SK-MEL-5 (cell line): ENCODE data around the gene HHEX. TPM values are rescaled to one million over a fixed set of nuclear protein-coding genes. Genes with fewer than 3 reads are reported as not detected.

ENCODE experiments used
- DNase-seq: peaks from one replicate; pipeline ENCODE4 v3.0.0-alpha.2; 2016; ENCODE audit warnings: low read depth, low spot score
- in situ Hi-C: cut with HindIII; loops from 2 replicates; pipeline ENCODE4 v1.10.0; 2016; ENCODE audit warnings: low sequenced_read_pairs, high pct_unique_total_duplicates, low pct_unique_long_range_greater_than_20kb
- total RNA-seq: library from RNA; depleted of rRNA; stranded (reverse); fragments of >200 nt; shearing (Covaris generic); gene quantifications from 2 replicates; pipeline ENCODE4 v1.2.3, GENCODE V29; 2014

Gene HHEX
- total RNA-seq, 1 experiment from 2014 or later, result 0.48 TPM

DNA sequence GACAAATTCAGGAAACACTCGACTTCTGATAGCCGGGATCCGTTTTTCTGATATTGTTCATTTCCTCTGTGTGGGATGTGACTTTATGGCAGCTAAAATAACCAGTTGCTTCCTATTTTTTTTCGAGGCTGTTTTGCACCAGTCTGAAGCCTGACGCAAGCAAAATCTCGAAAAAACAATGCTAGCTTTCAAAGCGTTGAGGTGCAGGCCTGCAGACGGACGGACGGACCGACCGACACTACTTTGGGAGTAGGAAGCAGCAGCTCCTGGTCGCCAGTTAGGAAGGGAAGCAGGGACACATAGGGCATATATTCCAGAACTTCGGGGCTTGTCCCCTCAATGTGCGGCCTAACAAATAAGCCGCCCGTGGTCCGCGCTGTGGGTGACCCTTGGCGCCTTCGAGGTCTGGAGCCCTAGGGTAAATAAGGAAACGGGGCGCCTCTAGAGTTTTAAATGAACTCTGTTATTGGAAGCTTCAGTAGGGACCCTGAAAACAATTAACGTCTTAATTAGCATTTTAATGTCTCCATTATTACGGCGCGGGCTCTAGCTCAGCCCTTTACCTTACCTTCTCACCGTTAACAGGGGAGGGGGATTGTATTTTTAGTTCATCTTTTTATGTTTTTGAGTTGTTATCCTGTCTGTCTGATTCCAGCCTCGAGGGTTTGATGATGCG lies 1.3 kb downstream of the HHEX start:
- in situ Hi-C loops, result no loop called here
- DNase-seq, result no peak

DNA sequence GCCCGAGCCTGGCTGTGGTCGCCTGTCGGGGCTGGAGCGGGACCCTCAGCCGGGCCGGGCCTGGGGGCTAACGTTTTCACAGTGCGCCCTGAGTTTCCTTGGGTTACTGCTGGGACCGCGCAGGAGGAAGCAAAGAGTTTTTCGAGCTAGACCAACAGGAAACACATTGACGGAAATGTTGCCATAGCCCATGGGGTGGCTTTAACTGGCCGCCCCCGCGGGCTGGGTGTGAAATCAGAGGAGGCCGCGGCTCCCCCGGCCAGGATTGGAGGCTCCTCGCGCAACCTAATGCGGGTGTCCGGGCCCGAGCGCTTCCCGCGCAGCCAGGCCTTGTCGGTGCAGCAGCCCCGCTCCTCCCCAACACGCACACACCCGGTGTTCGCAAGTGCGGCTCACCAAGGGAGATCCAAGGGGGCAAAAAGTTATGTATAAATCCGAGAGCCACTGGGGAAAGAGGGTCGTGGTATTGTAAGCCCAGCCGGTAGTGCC lies 1.9 kb downstream of the HHEX start:
- no peak for DNase-seq
- in situ Hi-C loops, result no loop called here

DNA sequence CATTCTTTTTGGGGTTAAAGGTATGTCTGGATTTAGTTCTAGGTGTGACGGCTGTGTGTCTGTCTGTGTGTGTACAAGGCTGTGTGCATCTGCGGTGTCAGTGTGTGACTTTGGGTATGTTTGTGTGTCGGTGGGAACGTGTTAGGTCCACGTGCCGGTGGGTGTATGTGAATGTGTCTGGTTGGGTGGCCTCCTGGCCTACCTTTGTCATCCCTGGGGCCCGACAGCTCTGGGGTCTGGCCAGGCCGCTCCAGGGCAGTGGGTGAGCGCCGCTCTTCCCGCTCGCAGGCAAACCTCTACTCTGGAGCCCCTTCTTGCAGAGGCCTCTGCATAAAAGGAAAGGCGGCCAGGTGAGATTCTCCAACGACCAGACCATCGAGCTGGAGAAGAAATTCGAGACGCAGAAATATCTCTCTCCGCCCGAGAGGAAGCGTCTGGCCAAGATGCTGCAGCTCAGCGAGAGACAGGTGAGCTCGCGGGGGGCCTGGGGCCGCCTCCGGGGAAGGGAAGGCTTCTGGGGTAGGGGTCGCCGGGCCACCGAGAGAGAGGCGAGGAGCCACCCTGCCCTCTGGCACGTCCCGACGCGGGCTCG lies 2.4 kb downstream of the HHEX start:
- in situ Hi-C loops, result no loop called here
- DNase-seq, result no peak

DNA sequence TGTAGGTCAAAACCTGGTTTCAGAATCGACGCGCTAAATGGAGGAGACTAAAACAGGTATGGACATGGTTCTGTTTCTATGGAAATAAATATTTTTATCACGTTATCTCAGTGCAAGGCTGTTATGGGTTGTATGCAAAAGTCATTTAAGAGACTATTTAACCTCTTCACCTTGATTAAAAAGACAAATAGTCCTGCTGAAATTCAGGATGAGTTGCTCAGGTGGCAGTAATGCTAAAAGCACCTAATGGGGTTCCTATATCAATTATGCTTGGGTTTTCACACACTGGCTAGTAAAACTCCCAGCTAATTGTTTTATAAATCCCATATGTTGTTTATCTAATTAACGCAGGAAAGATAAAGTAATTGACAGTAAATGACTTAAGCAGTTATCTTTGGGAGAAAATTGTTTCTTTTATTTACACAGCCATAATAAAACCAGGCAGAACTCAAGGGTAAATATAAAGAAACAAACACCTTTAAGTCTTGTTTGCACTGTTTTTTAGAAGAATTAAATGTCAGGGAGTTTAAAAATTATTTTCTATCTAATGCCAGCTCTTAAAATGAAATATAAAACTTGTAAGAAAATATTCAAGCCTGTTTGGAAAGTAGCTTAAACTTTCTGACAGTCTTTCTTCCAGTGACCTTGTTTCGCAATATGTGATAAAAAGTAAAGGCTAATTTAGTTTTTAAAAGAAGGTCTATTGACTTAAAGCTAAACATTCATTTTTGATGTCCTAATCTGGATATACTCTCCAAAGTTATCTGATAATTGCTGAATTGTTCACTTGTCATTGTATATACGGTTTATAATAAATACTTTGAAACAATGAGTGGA lies 3.2 kb downstream of the HHEX start:
- in situ Hi-C loops, result no loop called here
- DNase-seq, result no peak

DNA sequence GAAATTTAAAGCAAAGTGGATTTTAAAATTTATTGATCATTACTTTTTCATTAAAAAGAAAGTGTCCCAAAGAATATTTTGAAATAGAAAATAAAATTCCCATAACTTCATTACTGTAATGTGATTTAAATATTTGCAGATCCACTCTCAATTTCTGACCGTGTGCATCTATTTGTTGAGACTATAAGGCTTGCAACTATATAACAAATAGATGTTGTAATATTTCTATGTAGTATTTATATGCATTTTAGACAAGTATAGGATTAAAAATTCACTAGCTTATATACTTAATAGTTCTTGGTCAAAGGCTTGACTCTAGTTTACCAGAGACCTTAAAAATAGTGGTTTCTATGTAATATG lies 3.8 kb downstream of the HHEX start:
- DNase-seq, result no peak
- in situ Hi-C loops, result no loop called here

DNA sequence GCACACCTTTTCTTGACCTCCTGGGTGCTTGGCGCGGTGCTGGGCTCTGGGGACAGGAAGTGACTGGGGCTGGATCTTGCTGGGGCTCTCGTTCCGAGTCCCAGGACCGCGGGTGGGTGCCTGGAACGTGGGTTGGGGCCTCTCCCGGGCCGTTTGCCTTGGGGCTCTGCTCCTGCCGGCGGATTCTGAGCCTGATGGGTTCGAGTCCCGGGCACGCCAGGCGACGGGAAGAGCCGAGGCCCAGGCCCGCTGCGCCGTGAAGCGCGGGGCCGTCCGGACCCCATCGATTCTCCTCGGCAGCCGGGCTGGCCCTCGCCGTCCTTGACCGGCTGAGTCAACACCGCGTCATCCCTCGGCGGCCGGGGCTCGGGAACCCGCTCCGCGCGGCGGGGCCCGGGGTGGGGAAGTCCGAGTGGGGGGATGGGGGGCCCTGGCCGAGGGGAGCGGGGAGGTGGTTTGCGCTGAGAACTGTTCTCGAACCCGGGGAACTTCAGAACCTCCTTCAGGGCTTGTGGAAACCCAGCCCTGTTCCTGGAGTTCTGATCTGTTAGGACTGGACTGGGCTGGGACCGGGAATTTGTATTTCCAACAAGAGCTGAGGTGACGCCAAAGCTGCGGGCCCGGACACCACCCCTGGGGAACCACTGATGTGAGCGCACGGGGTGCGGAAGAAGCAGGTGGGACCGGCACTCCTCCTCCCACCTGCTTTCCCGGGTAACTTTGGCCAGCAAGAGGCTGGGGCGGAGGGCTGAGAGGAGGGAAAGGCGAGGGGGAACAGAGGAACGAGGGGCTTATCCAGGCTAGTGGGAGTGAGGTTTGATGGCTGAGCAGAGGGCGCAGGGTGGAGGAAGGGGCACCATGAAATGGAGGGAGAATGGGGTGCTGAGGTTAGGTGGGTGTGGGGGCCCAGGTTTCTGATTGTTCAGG lies 6.2 kb downstream of the HHEX start:
- in situ Hi-C loops, result no loop called here
- DNase-seq, result no peak

DNA sequence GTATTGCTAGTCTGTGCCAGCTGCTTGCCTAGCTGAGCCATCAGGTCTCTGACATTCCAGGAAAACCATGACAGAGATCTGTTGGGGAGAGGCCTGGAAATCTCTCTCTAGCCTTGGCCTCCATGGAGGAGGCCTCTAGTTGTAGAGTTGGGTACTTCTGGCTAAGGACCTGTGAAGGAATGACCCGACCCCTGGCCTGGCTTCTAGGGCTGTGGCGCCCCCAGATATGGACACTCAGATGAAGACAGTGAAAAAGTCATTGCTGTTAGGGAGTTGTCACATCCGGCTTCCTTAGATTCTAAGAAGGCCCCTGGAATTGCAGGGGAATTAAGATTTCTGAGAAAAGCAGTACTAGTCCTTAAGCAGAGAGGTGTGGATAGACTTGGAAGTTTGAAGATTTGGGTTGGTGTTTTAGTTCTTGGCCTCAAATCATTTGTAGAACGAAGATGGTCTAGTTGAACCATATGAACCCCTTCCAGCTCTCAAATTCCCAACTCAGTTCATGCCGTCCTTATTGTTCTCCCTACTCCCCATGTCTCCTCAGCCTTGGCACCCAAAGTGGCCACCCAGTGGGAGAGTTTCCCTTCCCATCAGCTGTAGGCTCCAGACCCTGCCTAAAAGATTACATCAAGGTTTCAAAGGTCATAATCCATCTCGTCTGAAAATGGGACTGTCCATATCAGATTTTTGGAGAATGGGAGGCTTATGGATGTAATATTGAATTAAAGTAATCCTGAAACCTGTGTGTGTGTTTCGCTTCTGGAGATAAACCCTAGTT lies 7.0 kb downstream of the HHEX start:
- in situ Hi-C loops, result no loop called here
- DNase-seq, result no peak

DNA sequence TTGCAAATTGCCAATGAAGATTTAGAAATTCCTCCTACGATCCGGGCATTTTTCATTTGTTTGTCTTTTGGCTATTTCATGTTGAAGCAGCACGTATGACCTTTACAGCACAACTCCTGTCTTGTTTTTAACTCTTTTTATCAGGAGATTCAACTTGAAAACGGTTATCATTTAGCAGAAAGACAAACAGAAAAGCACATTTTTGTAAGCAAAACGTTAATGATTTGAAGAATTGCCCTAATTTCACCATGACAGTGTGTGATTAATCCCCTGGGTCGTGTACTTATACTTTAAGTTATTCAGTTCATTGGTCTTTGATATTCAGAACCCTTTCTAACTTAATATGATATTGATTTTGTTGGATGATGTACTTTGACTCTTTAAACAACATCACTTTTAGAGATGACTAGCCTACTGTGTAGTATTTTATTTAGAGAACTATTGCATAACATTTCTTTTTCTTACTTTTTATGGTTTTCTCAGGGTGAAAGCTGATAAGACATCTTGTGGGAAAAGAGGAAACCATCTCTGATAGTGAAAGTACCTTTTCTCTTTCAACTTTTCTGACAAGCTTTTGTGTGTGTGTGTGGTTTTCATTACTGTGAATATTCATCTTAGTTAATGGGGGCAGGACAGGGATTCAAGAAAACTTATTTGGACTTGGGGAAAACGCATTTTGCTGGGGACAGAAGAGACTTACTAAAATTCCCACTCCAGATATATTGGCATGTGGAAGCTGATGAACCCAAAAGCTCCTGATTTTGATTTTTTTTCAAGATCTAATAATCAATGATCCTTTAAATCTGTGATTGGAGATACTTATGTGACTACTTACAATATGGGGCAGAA lies 8.1 kb downstream of the HHEX start:
- no peak for DNase-seq
- in situ Hi-C loops, result no loop called here

DNA sequence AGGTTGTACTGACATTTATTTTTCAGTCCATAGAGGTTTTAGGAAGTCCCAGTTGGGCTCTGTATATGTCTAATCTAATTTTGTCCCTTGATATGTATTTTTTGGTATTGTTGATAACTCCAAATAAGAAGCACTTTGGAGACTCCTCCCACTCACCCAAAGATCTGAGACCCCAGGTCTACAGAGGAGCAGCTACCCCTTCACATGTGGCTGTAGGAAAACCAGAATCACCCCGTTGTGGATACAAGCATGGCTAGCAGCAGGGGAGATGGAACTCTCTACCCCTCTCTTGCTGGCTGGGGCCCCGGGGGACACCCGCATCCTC lies 9.4 kb downstream of the HHEX start:
- in situ Hi-C loops, result no loop called here
- DNase-seq, result no peak

DNA sequence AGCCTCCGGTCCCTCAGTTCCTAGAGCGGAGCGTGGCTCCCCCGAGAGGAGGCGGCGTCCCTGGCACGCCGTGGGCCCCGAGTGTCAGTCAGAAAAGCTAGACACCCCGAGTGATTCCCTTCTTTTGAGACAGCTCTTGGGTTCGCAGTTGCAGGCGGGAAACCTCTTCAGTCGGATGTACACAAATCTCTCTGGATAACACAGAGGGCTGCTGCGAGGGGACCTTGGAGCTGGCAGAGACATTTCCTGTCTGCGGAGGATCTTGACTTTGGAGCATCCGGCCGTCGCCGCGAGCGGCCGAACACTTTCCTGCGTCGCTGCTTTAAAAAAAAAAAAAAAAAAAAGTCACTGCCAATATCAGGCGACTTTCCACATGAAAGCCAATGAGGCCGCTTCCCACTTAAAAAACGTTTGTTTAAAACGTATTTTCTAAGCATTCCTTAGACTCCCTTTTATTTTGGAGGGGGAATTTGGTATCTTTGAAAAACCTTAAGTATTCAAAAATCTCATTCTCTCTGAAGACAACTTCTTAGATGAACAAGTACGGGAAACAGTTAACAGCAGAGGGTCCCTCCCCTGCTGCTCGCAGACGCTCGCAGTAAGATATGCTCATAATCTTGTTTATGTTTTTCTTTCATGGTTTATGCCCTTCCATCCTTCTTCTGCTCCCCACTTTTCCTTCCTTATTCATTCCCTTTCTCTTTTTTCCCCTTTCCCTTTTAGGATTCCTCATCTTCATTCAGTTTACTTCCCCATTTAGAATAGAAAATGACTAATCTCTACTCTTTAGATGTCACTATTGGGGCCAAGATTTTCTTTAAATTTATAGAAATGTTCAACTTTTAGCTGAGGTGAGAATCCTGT lies 10.0 kb downstream of the HHEX start:
- DNase-seq, result peak; percentile 44
- in situ Hi-C loops, result no loop called here

DNA sequence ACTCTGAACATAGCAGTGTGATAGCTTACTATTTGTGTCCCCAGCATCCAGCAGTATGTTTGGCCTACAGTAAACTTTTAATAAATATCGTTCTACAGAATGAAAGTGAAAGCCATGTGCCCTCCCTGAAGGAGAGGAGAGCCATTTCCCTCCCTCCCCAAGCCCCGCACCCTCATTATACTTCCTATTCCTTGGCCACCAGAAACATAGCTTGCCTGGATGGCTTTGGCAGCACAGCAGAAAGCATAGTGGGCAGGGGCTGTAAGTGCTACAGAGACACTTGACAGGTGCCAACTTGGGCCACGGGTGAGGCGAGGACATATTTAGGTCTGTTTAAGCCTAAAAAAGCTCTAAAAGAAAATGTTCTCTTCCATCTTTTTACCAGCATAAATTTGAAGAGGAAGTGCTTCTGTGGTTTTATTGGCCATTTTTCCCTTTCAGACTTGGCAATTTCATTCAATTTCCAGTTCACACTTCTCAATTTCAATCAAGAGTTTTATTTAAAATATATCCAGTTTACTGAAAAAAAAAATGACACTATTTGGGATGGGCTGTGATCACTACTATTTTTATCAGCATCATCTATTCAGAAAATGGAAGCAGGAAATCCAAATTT lies 12.7 kb downstream of the HHEX start:
- no peak for DNase-seq

DNA sequence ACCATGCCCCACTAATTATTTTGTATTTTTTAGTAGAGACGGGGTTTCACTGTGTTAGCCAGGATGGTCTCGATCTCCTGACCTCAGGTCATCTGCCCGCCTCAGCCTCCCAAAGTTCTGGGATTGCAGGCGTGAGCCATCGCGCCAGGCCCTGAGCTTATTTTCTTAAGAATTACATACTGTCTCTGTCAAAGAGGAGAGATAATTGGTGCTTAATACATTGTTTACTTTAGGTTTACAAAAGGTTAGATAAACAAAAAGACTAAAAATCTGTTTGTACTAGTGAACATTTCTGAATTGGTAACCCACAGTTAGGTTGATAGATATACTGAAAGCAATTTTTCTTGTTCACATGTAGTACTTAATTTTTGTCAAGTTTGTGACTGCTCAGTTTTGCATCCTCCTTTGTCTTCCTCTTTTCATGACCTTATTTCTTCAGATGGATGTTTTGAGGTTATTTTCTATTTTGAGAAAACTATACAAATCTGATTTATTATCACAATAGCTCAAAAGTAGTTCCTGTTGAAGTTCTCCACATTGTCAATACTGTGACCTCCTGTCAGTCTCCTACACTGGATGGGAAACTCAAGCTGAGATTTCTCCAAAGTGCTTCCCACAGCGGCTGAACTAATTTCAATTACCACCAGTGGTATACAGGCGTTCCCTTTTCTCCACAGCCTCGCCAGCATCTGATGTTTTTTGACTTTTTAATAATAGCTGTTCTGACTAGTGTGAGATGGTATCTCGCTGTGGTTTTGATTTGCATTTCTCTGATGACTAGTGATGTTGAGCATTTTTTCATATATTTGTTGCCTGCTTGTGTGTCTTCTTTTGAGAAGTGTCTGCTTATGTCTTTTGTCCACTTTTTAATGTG lies 22.5 kb downstream of the HHEX start:
- in situ Hi-C loops, result no loop called here
- DNase-seq, result no peak

More for the DNA sequence above, 12.7 kb downstream of the HHEX start:
- in situ Hi-C loops, result no loop called here

DNA sequence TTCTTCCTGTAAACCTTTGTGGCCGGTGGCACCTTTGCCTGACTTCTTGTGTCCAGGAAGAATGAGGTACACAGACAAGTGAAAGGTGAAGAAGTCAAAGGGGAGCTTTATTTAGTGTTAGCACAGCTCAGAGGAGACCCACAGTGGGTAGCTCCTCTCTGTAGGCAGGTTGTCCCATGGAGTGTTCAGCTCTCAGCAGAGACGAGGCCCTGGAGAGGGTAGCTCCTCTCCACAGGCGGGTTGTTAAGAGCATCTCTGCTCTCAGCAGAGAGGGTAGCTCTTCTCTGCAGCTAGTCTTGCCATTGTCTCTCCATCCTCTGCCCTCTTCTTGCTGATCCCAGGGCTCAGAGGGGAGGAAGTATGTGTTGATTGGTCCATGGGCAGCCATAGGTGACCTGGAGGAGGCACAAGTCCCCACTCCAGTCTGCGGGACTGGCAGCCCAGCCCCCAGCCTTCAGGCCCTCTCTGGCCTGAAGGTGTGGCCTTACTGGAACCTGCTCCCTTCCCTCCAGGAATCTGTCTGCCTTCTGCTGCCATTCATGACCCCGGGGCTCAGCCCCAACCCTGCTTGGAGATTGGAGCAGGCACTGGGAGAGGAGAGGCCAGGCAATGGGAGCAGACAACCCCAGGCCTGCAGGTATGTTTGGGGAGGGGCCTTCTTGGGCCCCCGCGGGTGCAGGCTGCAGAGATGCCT lies 24.5 kb downstream of the HHEX start:
- no peak for DNase-seq

DNA sequence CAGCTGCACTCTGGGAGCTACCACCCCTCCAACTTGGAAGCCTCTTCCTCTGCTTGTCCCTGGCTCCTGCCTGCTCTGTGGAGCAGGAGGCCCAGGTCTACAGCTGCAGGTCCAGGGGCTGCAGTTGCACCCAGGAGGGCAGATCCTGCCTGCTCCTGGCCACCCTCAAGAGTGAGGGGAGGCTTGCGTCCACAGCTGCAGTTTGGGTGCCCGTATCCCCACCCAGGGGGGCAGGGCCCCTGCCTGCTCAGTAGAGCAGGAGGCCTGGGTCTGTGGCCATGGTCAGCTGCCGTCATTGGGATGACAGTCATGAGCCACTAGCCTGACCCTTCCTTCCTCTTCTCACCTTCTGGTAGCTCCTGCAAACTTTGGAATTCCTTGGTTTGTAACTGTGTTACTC lies 25.1 kb downstream of the HHEX start:
- DNase-seq, result no peak
- in situ Hi-C loops, result no loop called here

More for the DNA sequence above, 24.5 kb downstream of the HHEX start:
- in situ Hi-C loops, result no loop called here
